Epithelial cell of prostate (primary cell): ENCODE results near the gene MICALL2.

ENCODE experiments used
- DNase-seq: peaks from one replicate; pipeline ENCODE4 v3.0.0-alpha.2; 2011; ENCODE audit warnings: low read depth, low spot score
- H3K27ac ChIP-seq: fragments of 450-650 bp; 2 replicates; pipeline ENCODE4 v1.5.1; 2017; ENCODE audit warnings: mild to moderate bottlenecking

The MICALL2 gene

GRCh38 chr7:1458683-1459511 is at the start of gene MICALL2:
TSS of gene MICALL2 (minus strand) at chr7:1459470. CDS start at chr7:1459326, 144 bp downstream.
- peak within 1 kb of the TSS; percentile 73 for H3K27ac ChIP-seq
- DNase-seq, result peak; percentile 24

- H3K27ac ChIP-seq, result no peak overlapping the region
- DNase-seq, result no peak
Measured at GRCh38 chr7:1508277-1508758, 49.0 kb upstream of the MICALL2 start.

- no peak overlapping the region for H3K27ac ChIP-seq
- DNase-seq, result no peak
Measured at GRCh38 chr7:1505731-1506550, 46.7 kb upstream of the MICALL2 start.

- peak within 1 kb of the TSS; percentile 50 for H3K27ac ChIP-seq
- DNase-seq, result peak; percentile 54
Measured at GRCh38 chr7:1503816-1504775, 44.8 kb upstream of the MICALL2 start, which contains the start of gene INTS1. TSS of gene INTS1 (minus strand) at chr7:1504389. CDS start at chr7:1503960, 429 bp downstream.

GRCh38 chr7:1503390-1503789 is 44.1 kb upstream of the MICALL2 start:
- H3K27ac ChIP-seq, result no peak overlapping the region
- no peak for DNase-seq

- H3K27ac ChIP-seq, result no peak overlapping the region
- no peak for DNase-seq
Measured at GRCh38 chr7:1502845-1503244, 43.6 kb upstream of the MICALL2 start.

- H3K27ac ChIP-seq, result no peak overlapping the region
- no peak for DNase-seq
Measured at GRCh38 chr7:1501487-1502270, 42.4 kb upstream of the MICALL2 start.

GRCh38 chr7:1500064-1500807 is 41.0 kb upstream of the MICALL2 start:
- DNase-seq, result no peak
- H3K27ac ChIP-seq, result no peak overlapping the region

GRCh38 chr7:1499367-1500029 is 40.2 kb upstream of the MICALL2 start:
- no peak overlapping the region for H3K27ac ChIP-seq
- DNase-seq, result no peak

- no peak overlapping the region for H3K27ac ChIP-seq
- DNase-seq, result no peak
Measured at GRCh38 chr7:1498370-1499305, 39.4 kb upstream of the MICALL2 start.

- no peak for DNase-seq
- no peak overlapping the region for H3K27ac ChIP-seq
Measured at GRCh38 chr7:1497293-1497927, 38.1 kb upstream of the MICALL2 start.

- DNase-seq, result no peak
- no peak overlapping the region for H3K27ac ChIP-seq
Measured at GRCh38 chr7:1496531-1497292, 37.4 kb upstream of the MICALL2 start.

- no peak for DNase-seq
- H3K27ac ChIP-seq, result no peak overlapping the region
Measured at GRCh38 chr7:1495564-1496242, 36.4 kb upstream of the MICALL2 start.

- no peak for DNase-seq
- H3K27ac ChIP-seq, result no peak overlapping the region
Measured at GRCh38 chr7:1494866-1495563, 35.7 kb upstream of the MICALL2 start.

GRCh38 chr7:1494447-1494846 is 35.2 kb upstream of the MICALL2 start:
- DNase-seq, result no peak
- no peak overlapping the region for H3K27ac ChIP-seq
